VCaP (cell line): Measurements from ENCODE around the gene ADGRG3.
A peak's percentile ranks its signal among the peaks of the same experiment; 100 is the strongest.

Experiments used
- H3K27ac ChIP-seq: fragments of 450-650 bp; 2 replicates; pipeline ENCODE4 v1.5.1; 2017
- TF ChIP-seq, protein P1 (sequence below): fragments of 450-650 bp; conservative IDR thresholded peaks from 2 replicates; pipeline ENCODE4 v1.5.1; 2017; ENCODE audit warnings: mild to moderate bottlenecking, moderate library complexity

Gene ADGRG3

DNA sequence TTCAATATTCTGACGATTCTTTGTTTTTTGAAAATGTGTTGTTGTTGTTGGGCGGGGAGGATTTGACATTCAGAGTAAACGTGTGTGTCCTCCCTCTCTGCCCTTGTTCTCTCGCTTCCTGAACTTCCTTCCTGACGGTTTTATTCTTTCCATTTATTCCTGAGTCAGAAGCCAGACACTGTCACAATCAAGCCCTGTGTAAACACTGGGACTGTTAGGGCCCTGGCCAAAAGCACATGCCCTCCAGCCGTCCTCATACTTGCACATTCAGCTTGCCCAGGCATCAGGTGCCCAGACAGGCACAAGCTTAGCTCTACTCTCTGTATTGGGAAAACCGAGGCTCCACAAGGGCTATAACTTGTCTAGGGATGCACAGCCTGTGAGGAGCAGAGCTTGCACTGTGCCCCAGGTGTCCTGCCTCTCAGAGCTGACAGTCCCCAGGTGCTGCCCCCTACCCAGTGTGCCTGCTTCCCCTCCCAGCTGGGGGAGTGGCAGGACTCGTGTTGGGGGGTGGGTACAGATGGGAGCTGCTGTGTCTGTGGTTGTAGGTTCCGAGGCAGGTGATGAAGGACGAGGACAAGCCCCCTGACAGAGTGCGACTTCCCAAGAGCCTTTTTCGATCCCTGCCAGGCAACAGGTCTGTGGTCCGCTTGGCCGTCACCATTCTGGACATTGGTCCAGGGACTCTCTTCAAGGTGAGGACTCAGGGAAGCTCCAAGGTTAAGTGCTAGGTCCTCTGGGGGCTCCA, 9.7 kb downstream of the ADGRG3 start:
- TF ChIP-seq, protein P1, sequence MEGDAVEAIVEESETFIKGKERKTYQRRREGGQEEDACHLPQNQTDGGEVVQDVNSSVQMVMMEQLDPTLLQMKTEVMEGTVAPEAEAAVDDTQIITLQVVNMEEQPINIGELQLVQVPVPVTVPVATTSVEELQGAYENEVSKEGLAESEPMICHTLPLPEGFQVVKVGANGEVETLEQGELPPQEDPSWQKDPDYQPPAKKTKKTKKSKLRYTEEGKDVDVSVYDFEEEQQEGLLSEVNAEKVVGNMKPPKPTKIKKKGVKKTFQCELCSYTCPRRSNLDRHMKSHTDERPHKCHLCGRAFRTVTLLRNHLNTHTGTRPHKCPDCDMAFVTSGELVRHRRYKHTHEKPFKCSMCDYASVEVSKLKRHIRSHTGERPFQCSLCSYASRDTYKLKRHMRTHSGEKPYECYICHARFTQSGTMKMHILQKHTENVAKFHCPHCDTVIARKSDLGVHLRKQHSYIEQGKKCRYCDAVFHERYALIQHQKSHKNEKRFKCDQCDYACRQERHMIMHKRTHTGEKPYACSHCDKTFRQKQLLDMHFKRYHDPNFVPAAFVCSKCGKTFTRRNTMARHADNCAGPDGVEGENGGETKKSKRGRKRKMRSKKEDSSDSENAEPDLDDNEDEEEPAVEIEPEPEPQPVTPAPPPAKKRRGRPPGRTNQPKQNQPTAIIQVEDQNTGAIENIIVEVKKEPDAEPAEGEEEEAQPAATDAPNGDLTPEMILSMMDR, result no peak
- H3K27ac ChIP-seq, result peak overlapping the region; percentile 66

DNA sequence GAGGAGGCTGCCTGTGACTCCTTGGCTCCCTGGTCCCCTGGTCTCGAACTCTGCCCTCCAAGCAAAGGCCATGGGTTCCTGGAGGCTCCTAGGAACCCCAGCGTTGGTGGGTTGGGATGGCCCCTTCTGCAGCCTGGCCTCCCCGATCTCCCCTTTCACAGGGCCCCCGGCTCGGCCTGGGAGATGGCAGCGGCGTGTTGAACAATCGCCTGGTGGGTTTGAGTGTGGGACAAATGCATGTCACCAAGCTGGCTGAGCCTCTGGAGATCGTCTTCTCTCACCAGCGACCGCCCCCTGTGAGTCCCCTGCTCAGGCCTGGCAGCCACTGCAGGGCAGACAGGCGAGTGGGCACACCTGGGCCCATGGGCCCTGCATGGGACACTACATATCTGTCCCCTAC, 10.9 kb downstream of the ADGRG3 start:
- H3K27ac ChIP-seq, result no peak overlapping the region
- TF ChIP-seq, protein P1, result no peak

DNA sequence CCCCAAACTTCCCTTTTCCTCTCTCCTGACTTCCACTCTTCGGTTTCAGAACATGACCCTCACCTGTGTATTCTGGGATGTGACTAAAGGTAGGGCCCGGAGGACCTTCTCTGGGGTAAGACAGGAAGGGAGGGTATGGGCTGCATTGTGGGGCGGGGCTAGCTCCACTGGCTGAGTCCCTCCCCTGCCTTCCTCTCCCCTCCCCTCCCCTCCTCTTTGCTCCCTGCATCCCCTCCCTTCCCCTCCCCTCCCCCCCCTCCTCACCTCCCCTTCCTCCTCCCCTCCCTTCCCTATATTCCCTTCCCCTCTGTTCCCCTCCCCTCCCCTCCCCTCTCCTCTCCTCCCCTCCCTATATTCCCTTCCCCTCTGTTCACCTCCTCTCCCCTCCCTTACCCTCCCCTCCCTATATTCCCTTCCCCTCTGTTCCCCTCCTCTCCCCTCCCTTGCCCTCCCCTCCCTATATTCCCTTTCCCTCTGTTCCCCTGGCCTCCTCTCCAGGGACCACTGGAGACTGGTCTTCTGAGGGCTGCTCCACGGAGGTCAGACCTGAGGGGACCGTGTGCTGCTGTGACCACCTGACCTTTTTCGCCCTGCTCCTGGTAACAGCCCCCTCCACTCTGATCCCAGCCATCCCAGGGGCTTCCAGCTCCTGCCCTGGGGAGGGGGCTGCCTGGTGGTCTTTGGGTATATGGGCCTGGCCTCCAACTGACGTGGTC, 11.8 kb downstream of the ADGRG3 start:
- TF ChIP-seq, protein P1, result no peak

DNA sequence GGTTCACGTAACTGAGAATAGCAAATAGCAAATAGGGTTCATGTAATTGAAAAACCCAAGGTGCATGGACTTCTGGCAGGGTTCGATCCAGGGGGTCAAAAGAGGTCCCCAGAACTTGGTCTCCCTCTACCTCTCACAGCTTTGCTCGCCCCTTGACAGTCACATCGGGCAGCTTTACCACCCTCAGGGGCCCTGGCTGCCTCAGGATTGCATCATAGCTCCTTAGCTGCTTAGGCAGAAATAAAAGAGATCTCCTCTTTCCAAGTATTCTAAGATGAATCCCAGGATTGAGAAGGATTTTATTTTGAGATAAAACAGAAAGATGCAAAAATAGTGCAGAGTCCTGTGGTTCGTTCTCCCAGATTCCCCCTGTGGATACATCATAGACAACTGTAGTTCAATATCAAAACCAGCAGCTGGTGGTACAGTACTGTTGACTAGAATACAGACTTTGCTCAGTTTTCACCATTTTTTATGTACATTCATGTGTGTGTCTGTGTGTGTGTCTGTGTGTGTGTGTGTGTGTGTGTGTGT, 12.8 kb downstream of the ADGRG3 start:
- TF ChIP-seq, protein P1, result no peak
- no peak overlapping the region for H3K27ac ChIP-seq

More for the DNA sequence above, 11.8 kb downstream of the ADGRG3 start:
- no peak overlapping the region for H3K27ac ChIP-seq

DNA sequence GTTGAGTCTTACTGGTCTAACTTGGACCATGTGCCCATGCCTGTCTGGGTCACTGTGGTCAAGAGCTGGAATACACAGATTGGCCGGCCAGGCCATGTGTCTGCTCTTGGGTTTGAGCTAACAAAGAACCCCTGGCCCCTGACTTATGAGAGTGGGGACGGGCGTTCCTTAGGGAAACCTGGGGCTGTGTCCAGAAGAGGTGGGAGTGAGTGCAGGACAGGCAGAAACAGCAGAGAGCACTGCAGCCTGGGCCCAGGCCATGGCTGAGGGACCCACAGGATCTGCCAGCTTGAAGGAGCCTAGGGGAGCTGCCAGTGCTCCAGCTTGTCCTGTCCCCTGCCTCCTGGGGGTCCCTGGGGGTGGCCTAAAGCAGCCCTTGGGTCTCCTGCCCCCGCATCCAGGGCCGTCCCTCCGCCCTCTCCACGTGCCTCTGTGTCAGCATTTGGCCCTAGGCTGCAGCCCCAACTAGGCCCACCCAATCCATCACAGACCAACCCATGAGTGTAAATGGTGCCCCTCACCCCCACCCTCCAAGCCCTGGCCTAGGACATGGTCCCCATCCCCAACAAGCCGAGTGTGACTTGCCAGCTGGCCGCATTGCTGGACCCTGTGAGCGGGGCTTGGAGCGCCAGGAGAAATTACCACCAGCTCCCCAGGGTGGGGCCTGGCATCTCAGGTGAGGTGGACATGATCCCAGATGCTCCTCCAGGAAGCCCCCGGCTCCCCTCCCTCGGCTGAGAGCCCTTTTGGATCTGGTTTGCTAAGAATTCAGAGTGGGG, 14.0 kb downstream of the ADGRG3 start:
- TF ChIP-seq, protein P1, result no peak

DNA sequence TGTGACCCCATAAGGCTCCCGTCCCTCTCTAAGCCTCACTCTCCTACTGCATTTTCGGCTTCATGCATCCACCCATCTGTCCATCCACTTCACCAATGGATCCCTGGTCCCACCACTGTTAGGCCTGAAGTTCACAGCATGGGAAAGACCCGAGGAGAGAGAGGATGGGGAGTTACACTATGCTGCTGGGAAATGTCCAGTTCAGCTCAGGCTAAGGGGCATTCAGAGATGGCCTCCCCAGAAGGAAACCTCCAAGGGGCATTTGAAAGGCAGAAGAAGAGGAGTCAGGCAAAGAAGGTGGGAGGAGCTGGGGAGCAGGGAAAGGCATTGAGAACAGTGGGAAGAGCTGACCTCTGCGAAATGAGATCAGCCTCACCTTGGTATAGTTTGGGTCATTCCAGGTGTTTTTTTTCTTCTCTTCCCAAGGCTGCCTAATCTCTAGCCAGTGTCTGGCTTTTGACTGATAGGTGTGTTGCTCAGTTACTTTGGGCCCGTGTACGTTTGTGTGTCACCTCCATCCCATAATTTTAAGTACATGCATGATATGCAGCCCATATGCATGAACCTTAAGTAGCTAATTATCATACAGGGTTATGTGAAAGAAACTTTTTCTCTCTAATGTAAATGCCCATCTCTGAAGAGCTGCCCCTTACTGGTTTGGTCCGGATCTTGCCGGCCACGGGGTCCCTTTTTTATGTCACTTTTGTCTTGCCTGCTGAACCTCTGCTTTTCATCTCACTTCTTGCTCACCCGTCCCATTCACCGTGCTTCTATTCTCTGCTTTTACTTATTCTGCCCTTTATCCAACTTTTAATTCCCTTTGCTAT, 14.9 kb downstream of the ADGRG3 start:
- H3K27ac ChIP-seq, result no peak overlapping the region
- TF ChIP-seq, protein P1, result no peak

More for the DNA sequence above, 14.0 kb downstream of the ADGRG3 start:
- H3K27ac ChIP-seq, result no peak overlapping the region
